Osteocyte (in vitro differentiated cells): ENCODE measurements around the gene ANKS1B. TPM values are rescaled to one million over a fixed set of nuclear protein-coding genes. Genes with fewer than 3 reads are reported as not detected.

ENCODE experiments used
- DNase-seq: peaks from one replicate; pipeline ENCODE4 v3.0.0; 2021; ENCODE audit warnings: mixed read lengths; ENCODE audit not compliant: unreplicated experiment; ENCODE audit errors: extremely low spot score
- H3K27ac Mint-ChIP-seq: one replicate; pipeline ENCODE4 v1.8.0; 2021; ENCODE audit warnings: mild to moderate bottlenecking, mixed read lengths; ENCODE audit not compliant: unreplicated experiment
- H3K27me3 Mint-ChIP-seq: one replicate; pipeline ENCODE4 v1.8.0; 2021; ENCODE audit warnings: mixed read lengths; ENCODE audit not compliant: unreplicated experiment
- H3K36me3 Mint-ChIP-seq: one replicate; pipeline ENCODE4 v1.8.0; 2021; ENCODE audit warnings: mixed read lengths; ENCODE audit not compliant: unreplicated experiment
- H3K4me1 Mint-ChIP-seq: one replicate; pipeline ENCODE4 v1.8.0; 2021; ENCODE audit warnings: mixed read lengths; ENCODE audit not compliant: unreplicated experiment
- H3K4me3 Mint-ChIP-seq: one replicate; pipeline ENCODE4 v1.8.0; 2021; ENCODE audit warnings: mild to moderate bottlenecking, moderate library complexity, mixed read lengths; ENCODE audit not compliant: unreplicated experiment
- H3K9me3 Mint-ChIP-seq: one replicate; pipeline ENCODE4 v1.8.0; 2021; ENCODE audit warnings: mixed read lengths; ENCODE audit not compliant: unreplicated experiment
- CTCF ChIP-seq: fragments of 200-600 bp; sonication (generic); IDR thresholded peaks from 2 replicates; pipeline ENCODE4 v1.5.0; 2021; ENCODE audit warnings: antibody characterized with exemption, mild to moderate bottlenecking, moderate library complexity
- total RNA-seq: library from RNA; stranded (reverse); gene quantifications from 2 replicates; pipeline ENCODE4 v1.2.1, GENCODE V29; 2021

Gene ANKS1B
- total RNA-seq, 1 donor from 2014 or later, result 0.70 TPM

- H3K27ac Mint-ChIP-seq, result no peak overlapping the region
- H3K4me3 Mint-ChIP-seq, result no peak overlapping the region
- H3K4me1 Mint-ChIP-seq, result no peaks in the 10 kb centered on the region
- H3K9me3 Mint-ChIP-seq, result peaks cover 6% of the 10 kb centered on the region
- no peak for TF ChIP-seq CTCF
- no peaks in the 10 kb centered on the region for H3K36me3 Mint-ChIP-seq
- H3K27me3 Mint-ChIP-seq, result peaks cover 33% of the 10 kb centered on the region
- no peak for DNase-seq
Measured at GRCh38 chr12:98903875-98904274, 1080.9 kb downstream of the ANKS1B start.

GRCh38 chr12:98901189-98901588 is 1083.5 kb downstream of the ANKS1B start:
- no peak for DNase-seq
- Mint-ChIP-seq H3K9me3 (peaks cover 6% of the 10 kb centered on the region), H3K4me1 (no peaks in the 10 kb centered on the region), H3K36me3 (no peaks in the 10 kb centered on the region), H3K27me3 (peaks cover 57% of the 10 kb centered on the region), H3K27ac (no peak overlapping the region), H3K4me3 (no peak overlapping the region)
- no peak for TF ChIP-seq CTCF

GRCh38 chr12:98896938-98897337 is 1087.8 kb downstream of the ANKS1B start:
- no peak overlapping the region for H3K27ac Mint-ChIP-seq
- no peaks in the 10 kb centered on the region for H3K36me3 Mint-ChIP-seq
- no peak for TF ChIP-seq CTCF
- H3K4me1 Mint-ChIP-seq, result peaks cover 10% of the 10 kb centered on the region
- peaks cover 74% of the 10 kb centered on the region for H3K27me3 Mint-ChIP-seq
- DNase-seq, result no peak
- H3K4me3 Mint-ChIP-seq, result no peak overlapping the region
- H3K9me3 Mint-ChIP-seq, result peaks cover 6% of the 10 kb centered on the region

- Mint-ChIP-seq H3K27ac (no peak overlapping the region), H3K4me3 (peak overlapping the region; percentile 48), H3K27me3 (peaks cover 80% of the 10 kb centered on the region)
Measured at GRCh38 chr12:98895086-98895651, 1089.6 kb downstream of the ANKS1B start.

More at GRCh38 chr12:98895086-98895651, 1089.6 kb downstream of the ANKS1B start:
- H3K36me3 Mint-ChIP-seq, result no peaks in the 10 kb centered on the region
- peaks cover 10% of the 10 kb centered on the region for H3K4me1 Mint-ChIP-seq
- DNase-seq, result no peak
- no peak for TF ChIP-seq CTCF
- no peaks in the 10 kb centered on the region for H3K9me3 Mint-ChIP-seq
